ENCODE data around the gene KCP. TPM values are rescaled to one million over a fixed set of nuclear protein-coding genes. Genes with fewer than 3 reads are reported as not detected.
A peak's percentile ranks its signal among the peaks of the same experiment; 100 is the strongest.

Gene KCP
- total RNA-seq, 3 donors from 2014 or later = 0.33 to 2.2 (median 0.88) TPM

DNA sequence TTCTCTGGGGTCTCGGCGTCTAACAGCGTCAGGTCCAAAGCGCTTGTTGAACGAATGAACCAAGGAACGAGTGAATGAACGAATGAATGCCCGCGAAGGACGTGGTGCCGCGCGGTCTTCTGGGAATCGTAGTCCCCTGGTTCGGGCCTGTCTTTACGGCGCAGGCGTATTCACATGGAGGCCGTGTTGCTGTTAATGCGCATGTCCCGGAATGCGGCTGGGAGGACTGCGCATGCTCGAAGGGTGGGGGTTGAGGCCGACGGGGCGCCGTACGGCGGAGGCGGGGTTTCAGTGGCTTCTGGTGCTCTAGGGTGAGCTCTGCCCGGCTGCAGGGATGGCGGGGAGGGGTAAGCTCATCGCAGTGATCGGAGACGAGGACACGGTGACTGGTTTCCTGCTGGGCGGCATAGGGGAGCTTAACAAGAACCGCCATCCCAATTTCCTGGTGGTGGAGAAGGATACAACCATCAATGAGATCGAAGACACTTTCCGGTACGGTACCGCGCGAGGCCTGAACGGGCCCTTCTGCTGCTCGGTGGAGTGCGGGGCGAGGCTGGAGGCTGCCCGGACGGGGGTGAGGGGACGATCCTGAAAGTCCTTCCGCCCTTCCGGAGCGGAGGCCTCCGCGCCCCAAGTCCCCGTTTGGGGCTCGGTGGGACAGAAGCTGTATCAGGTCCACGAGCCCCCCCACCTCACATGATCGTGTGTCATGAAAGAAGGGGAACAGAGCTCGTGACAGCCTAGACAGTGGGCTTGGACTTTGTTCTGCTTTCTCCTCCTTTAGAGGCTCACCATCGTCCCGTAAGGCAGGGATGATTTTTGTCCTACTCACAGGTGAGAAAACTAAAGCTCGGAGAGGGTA, 47.7 kb downstream of the KCP start, which contains the start of gene ATP6V1F:
Gene ATP6V1F, plus strand, starts transcription at position 286 of the 862 bp plus-strand sequence. Its CDS starts 49 bp downstream, at position 335.
- TF ChIP-seq, protein P1, sequence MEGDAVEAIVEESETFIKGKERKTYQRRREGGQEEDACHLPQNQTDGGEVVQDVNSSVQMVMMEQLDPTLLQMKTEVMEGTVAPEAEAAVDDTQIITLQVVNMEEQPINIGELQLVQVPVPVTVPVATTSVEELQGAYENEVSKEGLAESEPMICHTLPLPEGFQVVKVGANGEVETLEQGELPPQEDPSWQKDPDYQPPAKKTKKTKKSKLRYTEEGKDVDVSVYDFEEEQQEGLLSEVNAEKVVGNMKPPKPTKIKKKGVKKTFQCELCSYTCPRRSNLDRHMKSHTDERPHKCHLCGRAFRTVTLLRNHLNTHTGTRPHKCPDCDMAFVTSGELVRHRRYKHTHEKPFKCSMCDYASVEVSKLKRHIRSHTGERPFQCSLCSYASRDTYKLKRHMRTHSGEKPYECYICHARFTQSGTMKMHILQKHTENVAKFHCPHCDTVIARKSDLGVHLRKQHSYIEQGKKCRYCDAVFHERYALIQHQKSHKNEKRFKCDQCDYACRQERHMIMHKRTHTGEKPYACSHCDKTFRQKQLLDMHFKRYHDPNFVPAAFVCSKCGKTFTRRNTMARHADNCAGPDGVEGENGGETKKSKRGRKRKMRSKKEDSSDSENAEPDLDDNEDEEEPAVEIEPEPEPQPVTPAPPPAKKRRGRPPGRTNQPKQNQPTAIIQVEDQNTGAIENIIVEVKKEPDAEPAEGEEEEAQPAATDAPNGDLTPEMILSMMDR (IDR thresholded peaks at IDR 0.05) = peak in 1 of 3 donors; percentile 20
- TF ChIP-seq POLR2A (IDR thresholded peaks at IDR 0.05) (peak; percentile 56), POLR2AphosphoS5 (IDR thresholded peaks at IDR 0.05) (peak in 2 of 3 donors; percentile 31 to 73)
- no peaks in the 10 kb centered on the region for H3K36me3 ChIP-seq
- H3K9me3 ChIP-seq = no peaks in the 10 kb centered on the region
- peak; percentile 95 to 98 for DNase-seq (ENCODE audit: low spot score in 2 of 2)
- H3K4me1 ChIP-seq = peaks cover 4 to 11% of the 10 kb centered on the region in 2 donors
- peak within 1 kb of the TSS; percentile 75 to 88 for H3K27ac ChIP-seq
- peak within 1 kb of the TSS; percentile 71 to 89 (median 84) for H3K4me3 ChIP-seq
- H3K27me3 ChIP-seq = no peaks in the 10 kb centered on the region
- intact Hi-C loops (cut with DNase I; ENCODE audit: low total_unique reads) = no loop called here

DNA sequence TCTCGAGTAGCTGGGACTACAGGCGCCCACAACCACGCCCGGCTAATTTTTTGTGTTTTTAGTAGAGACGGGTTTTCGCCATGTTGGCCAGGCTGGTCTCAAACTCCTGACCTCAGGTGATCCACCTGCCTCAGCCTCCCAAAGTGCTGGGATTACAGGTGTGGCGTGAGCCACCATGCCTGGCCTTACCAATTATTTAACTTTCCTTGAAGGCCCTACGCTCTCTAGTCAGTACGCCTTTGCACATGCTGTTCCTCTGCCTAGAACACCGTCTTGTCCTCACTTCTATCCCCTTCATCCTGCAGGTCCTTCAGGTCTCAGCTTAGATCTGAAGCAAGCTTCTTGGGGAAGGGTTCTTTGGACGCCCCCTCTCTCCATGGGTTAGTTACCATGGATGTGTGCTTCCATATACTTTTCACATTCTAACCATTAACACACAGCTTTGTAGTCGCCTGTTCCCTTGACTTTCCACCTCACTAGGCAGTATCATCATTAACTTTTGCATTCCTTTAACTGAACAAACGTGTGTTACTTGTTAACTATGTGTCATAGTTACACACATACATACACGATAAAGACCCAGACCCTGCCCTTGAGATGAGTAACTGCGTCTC, 48.4 kb downstream of the KCP start:
- TF ChIP-seq, protein P1 (IDR thresholded peaks at IDR 0.05) = no peak
- no peak for TF ChIP-seq POLR2AphosphoS5 (IDR thresholded peaks at IDR 0.05)
- no peak for TF ChIP-seq POLR2A (IDR thresholded peaks at IDR 0.05)
- Histone ChIP-seq H3K36me3 (no peaks in the 10 kb centered on the region), H3K27ac (peak overlapping the region; percentile 75 to 88), H3K4me1 (peaks cover 4 to 11% of the 10 kb centered on the region in 2 donors), H3K27me3 (no peaks in the 10 kb centered on the region), H3K4me3 (peak overlapping the region; percentile 71 to 89 (median 84)), H3K9me3 (no peaks in the 10 kb centered on the region)
- no peak for DNase-seq (ENCODE audit: low spot score in 2 of 2)
- intact Hi-C loops (cut with DNase I; ENCODE audit: low total_unique reads) = no loop called here

DNA sequence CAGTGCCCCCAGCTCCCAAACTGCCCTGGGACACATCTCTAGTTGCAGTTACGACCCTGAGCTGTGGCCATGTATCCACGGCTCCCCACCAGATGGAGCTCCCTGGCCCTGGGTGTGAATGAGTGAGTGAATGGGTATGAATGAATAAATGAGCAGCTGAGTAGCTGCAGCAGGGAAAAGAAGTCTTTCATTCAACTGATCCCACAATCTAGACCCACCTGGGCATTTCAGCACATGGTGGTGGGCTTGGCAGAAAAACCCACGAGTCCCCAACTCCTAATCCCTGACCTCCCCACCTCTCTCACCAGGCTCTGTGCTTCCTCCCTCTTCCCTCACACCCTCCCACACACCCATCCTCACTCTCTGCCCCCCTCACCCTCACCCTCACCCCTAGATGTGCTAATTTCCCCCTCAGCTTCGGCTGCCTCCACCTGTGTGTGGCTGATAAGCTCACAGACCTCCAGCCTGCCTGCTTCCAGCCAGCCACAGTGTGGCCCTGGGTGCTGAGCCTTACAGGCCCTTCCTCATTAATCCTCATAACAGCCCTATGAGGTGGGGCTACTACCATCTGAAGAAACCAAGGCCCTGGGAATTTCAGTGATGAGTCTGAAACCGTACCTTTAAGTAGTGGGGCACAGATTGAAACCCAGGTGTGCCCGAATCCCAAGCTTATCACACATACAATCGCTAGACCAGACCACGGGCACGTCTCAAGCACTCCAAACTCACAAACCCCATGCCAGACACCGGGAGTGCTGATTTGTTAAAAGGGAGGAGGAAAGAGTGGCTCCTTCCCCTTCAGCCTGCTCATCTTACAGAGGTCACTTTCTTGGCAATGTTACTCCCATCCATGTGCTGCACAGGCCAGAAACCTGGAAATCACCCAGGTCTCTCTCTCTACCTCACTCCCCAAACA, 50.1 kb downstream of the KCP start:
- peak overlapping the region; percentile 42 to 89 for H3K27ac ChIP-seq
- TF ChIP-seq POLR2AphosphoS5 (IDR thresholded peaks at IDR 0.05) (no peak), POLR2A (IDR thresholded peaks at IDR 0.05) (no peak)
- TF ChIP-seq, protein P1 (IDR thresholded peaks at IDR 0.05) = no peak
- H3K9me3 ChIP-seq = no peaks in the 10 kb centered on the region
- no peak for DNase-seq (ENCODE audit: low spot score in 2 of 2)
- H3K4me1 ChIP-seq = peaks cover 4 to 11% of the 10 kb centered on the region in 2 donors
- H3K36me3 ChIP-seq = no peaks in the 10 kb centered on the region
- H3K27me3 ChIP-seq = no peaks in the 10 kb centered on the region
- no peak overlapping the region for H3K4me3 ChIP-seq
- intact Hi-C loops (cut with DNase I; ENCODE audit: low total_unique reads) = no loop called here

DNA sequence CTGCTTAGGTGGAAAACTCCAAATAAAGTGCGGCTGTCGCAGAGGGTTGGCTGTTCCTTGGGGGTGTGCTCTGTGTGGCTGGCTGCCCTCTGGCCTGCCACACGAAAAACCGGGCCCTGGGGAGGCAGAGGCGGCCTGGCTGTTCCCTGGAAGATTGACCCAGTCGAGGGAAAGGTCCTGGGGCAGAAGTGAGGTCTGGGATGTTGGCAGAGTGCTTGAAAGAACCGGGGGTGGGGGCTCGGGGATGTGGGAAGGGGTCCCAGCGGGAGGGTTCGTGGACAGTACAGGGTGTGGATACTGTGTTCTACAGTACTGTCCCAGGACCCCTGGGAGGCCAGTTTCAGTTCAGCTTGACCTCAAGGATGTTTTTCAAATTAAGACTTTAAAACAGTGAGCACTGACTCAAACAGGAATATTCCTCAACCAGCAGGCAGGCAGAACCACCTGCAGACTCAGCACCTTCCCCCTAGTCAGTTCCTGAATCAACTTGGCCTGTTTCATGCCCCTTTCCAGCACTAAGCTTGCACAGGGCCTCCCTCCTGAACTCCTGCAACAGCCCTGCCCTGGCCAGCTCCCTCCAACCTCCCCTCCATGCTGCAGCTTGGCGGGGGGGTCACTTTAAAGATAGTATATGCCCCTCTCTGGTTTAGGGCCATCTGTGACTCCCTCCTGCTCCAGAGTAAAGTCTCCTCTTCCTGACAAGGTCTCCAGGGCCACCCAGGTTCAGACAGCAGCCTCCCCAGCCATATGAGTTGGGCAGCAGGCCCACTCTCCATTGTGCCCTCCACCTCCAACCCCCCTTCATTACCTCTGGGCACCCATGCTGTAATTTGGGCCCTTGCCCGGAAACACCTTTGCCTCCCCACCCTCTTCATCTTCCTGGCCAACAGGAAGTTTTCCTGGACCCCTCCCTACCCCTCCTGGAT, 51.0 kb downstream of the KCP start:
- peaks cover 4 to 11% of the 10 kb centered on the region in 2 donors for H3K4me1 ChIP-seq
- DNase-seq (ENCODE audit: low spot score in 2 of 2) = no peak
- intact Hi-C loops (cut with DNase I; ENCODE audit: low total_unique reads) = no loop called here
- no peaks in the 10 kb centered on the region for H3K36me3 ChIP-seq
- H3K9me3 ChIP-seq = no peaks in the 10 kb centered on the region
- H3K27ac ChIP-seq = peak overlapping the region; percentile 42 to 89
- H3K4me3 ChIP-seq = no peak overlapping the region
- TF ChIP-seq POLR2A (IDR thresholded peaks at IDR 0.05) (no peak), POLR2AphosphoS5 (IDR thresholded peaks at IDR 0.05) (no peak)
- TF ChIP-seq, protein P1 (IDR thresholded peaks at IDR 0.05) = no peak
- H3K27me3 ChIP-seq = no peaks in the 10 kb centered on the region

Measured in breast epithelium (tissue), 4 donors.